Stimulated activated naive CD8-positive, alpha-beta T cell treated with anti-CD3 and anti-CD28 coated beads, Interleukin-15, Interleukin-2, amounts not matched to agents 100 ng/mL and 50 ng/mL, for 24 hours (primary cell): Measurements from ENCODE around the gene WARS2.

ENCODE experiments used
- H3K27ac Mint-ChIP-seq: one replicate; pipeline ENCODE4 v1.8.0; 2021; ENCODE audit warnings: mild to moderate bottlenecking, mixed read lengths
- H3K27me3 Mint-ChIP-seq: one replicate; pipeline ENCODE4 v1.8.0; 2021; ENCODE audit warnings: mixed read lengths
- H3K36me3 Mint-ChIP-seq: one replicate; pipeline ENCODE4 v1.8.0; 2021; ENCODE audit warnings: low read depth, mixed read lengths
- H3K4me1 Mint-ChIP-seq: one replicate; pipeline ENCODE4 v1.8.0; 2021; ENCODE audit warnings: low read depth, mixed read lengths
- H3K4me3 Mint-ChIP-seq: one replicate; pipeline ENCODE4 v1.8.0; 2021; ENCODE audit warnings: mild to moderate bottlenecking, mixed read lengths
- H3K9me3 Mint-ChIP-seq: one replicate; pipeline ENCODE4 v1.8.0; 2021; ENCODE audit warnings: mixed read lengths

WARS2 gene

GRCh38 chr1:119007670-119008482, 132.6 kb downstream of the WARS2 start:
- peaks cover 14% of the 10 kb centered on the region for H3K4me1 Mint-ChIP-seq
- no peak overlapping the region for H3K27ac Mint-ChIP-seq
- H3K4me3 Mint-ChIP-seq = peak overlapping the region; percentile 36
- H3K9me3 Mint-ChIP-seq = peaks cover 17% of the 10 kb centered on the region
- H3K27me3 Mint-ChIP-seq = peaks cover 84% of the 10 kb centered on the region
- H3K36me3 Mint-ChIP-seq = peaks cover 13% of the 10 kb centered on the region

GRCh38 chr1:119007339-119007669, 133.1 kb downstream of the WARS2 start:
- no peak overlapping the region for H3K27ac Mint-ChIP-seq
- peaks cover 11% of the 10 kb centered on the region for H3K9me3 Mint-ChIP-seq
- H3K27me3 Mint-ChIP-seq = peaks cover 83% of the 10 kb centered on the region
- H3K4me3 Mint-ChIP-seq = no peak overlapping the region
- H3K36me3 Mint-ChIP-seq = peaks cover 13% of the 10 kb centered on the region
- peaks cover 14% of the 10 kb centered on the region for H3K4me1 Mint-ChIP-seq

GRCh38 chr1:119006406-119007279, 133.8 kb downstream of the WARS2 start:
- peaks cover 8% of the 10 kb centered on the region for H3K9me3 Mint-ChIP-seq
- H3K4me1 Mint-ChIP-seq = peaks cover 19% of the 10 kb centered on the region
- H3K27me3 Mint-ChIP-seq = peaks cover 84% of the 10 kb centered on the region
- H3K36me3 Mint-ChIP-seq = peaks cover 13% of the 10 kb centered on the region
- no peak overlapping the region for H3K27ac Mint-ChIP-seq
- no peak overlapping the region for H3K4me3 Mint-ChIP-seq

- Mint-ChIP-seq H3K4me3 (peak overlapping the region; percentile 39), H3K4me1 (peaks cover 19% of the 10 kb centered on the region), H3K36me3 (peaks cover 13% of the 10 kb centered on the region), H3K9me3 (peaks cover 8% of the 10 kb centered on the region), H3K27ac (peak overlapping the region; percentile 45), H3K27me3 (peaks cover 81% of the 10 kb centered on the region)
Observed at GRCh38 chr1:119005724-119006405, 134.6 kb downstream of the WARS2 start.

GRCh38 chr1:119004781-119005180, 135.7 kb downstream of the WARS2 start:
- no peak overlapping the region for H3K4me3 Mint-ChIP-seq
- H3K36me3 Mint-ChIP-seq = peaks cover 9% of the 10 kb centered on the region
- peaks cover 19% of the 10 kb centered on the region for H3K4me1 Mint-ChIP-seq
- H3K27ac Mint-ChIP-seq = no peak overlapping the region
- H3K9me3 Mint-ChIP-seq = peaks cover 8% of the 10 kb centered on the region
- H3K27me3 Mint-ChIP-seq = peaks cover 81% of the 10 kb centered on the region

GRCh38 chr1:119004129-119004527, 136.3 kb downstream of the WARS2 start:
- peaks cover 19% of the 10 kb centered on the region for H3K4me1 Mint-ChIP-seq
- peaks cover 81% of the 10 kb centered on the region for H3K27me3 Mint-ChIP-seq
- peaks cover 5% of the 10 kb centered on the region for H3K9me3 Mint-ChIP-seq
- H3K4me3 Mint-ChIP-seq = no peak overlapping the region
- no peak overlapping the region for H3K27ac Mint-ChIP-seq
- peaks cover 9% of the 10 kb centered on the region for H3K36me3 Mint-ChIP-seq

- Mint-ChIP-seq H3K36me3 (peaks cover 9% of the 10 kb centered on the region), H3K27me3 (peaks cover 80% of the 10 kb centered on the region), H3K9me3 (peaks cover 5% of the 10 kb centered on the region), H3K4me3 (no peak overlapping the region), H3K4me1 (peaks cover 13% of the 10 kb centered on the region), H3K27ac (no peak overlapping the region)
Observed at GRCh38 chr1:119003413-119004128, 136.9 kb downstream of the WARS2 start.

- H3K4me3 Mint-ChIP-seq = no peak overlapping the region
- H3K27ac Mint-ChIP-seq = no peak overlapping the region
- peaks cover 9% of the 10 kb centered on the region for H3K4me1 Mint-ChIP-seq
- peaks cover 84% of the 10 kb centered on the region for H3K27me3 Mint-ChIP-seq
- peaks cover 5% of the 10 kb centered on the region for H3K9me3 Mint-ChIP-seq
- peaks cover 9% of the 10 kb centered on the region for H3K36me3 Mint-ChIP-seq
Observed at GRCh38 chr1:119002028-119002686, 138.3 kb downstream of the WARS2 start.

GRCh38 chr1:119001181-119002027, 139.0 kb downstream of the WARS2 start:
- Mint-ChIP-seq H3K27me3 (peaks cover 89% of the 10 kb centered on the region), H3K9me3 (peaks cover 5% of the 10 kb centered on the region), H3K4me1 (peaks cover 9% of the 10 kb centered on the region), H3K27ac (no peak overlapping the region), H3K4me3 (no peak overlapping the region), H3K36me3 (peaks cover 8% of the 10 kb centered on the region)

GRCh38 chr1:119000371-119001180, 139.9 kb downstream of the WARS2 start:
- Mint-ChIP-seq H3K4me1 (peaks cover 5% of the 10 kb centered on the region), H3K27ac (no peak overlapping the region), H3K4me3 (no peak overlapping the region), H3K9me3 (peaks cover 1% of the 10 kb centered on the region), H3K36me3 (peaks cover 2% of the 10 kb centered on the region), H3K27me3 (peaks cover 84% of the 10 kb centered on the region)

GRCh38 chr1:118999348-119000071, 140.9 kb downstream of the WARS2 start:
- peaks cover 85% of the 10 kb centered on the region for H3K27me3 Mint-ChIP-seq
- H3K9me3 Mint-ChIP-seq = no peaks in the 10 kb centered on the region
- H3K4me1 Mint-ChIP-seq = peaks cover 5% of the 10 kb centered on the region
- H3K27ac Mint-ChIP-seq = no peak overlapping the region
- no peak overlapping the region for H3K4me3 Mint-ChIP-seq
- no peaks in the 10 kb centered on the region for H3K36me3 Mint-ChIP-seq

GRCh38 chr1:118998171-118998570, 142.3 kb downstream of the WARS2 start:
- H3K4me1 Mint-ChIP-seq = peaks cover 5% of the 10 kb centered on the region
- no peak overlapping the region for H3K4me3 Mint-ChIP-seq
- peaks cover 85% of the 10 kb centered on the region for H3K27me3 Mint-ChIP-seq
- no peaks in the 10 kb centered on the region for H3K9me3 Mint-ChIP-seq
- H3K27ac Mint-ChIP-seq = no peak overlapping the region
- no peaks in the 10 kb centered on the region for H3K36me3 Mint-ChIP-seq
